ENCODE data around the gene ANKRD13D.

The ANKRD13D gene

DNA sequence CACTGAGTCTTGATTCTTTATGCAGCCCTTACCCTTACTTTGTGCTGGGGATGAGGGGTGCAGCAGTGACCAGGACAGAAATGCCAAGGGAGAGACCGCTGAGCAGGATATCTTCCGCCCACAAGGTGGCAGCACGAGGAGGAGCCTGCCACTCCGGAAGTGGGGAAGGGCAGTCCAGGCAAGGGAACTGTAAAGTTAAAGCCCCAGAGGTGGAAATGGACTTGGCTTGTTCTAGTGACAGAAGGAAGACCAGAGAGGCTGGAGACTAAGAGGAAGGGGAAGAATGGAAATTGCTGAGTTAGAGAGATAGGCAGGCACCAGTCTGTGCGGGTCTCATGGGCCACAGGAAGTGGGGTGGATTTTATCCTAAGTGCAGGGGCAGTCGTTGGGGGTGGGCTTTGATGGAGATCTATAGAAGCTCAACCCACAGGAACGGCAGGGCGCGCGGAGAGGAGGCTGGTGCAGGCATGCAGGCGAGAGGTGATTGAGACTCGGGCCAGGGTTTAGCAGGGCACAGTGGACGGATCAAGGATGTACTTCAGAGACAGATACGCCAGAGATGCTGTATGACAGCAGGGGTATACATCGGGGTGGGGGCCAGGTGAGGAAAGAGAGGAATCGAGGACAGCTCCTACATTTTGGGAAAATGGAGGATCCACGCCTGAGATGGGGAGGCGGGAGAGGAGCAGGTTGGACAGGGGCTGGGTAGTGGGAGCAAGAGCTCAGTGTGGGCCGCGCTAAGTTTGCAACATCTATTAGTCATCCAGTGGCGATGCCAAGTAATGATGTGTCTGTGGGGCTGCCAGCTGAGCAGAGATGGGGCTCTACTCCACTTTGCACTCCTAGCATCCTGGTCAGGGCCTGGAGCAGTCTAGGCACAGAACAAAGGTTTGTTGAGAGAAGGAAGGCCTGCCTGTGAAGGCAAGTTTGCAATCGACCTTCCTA lies 26.1 kb upstream of the ANKRD13D start:
- peak; percentile 84 for DNase-seq

DNA sequence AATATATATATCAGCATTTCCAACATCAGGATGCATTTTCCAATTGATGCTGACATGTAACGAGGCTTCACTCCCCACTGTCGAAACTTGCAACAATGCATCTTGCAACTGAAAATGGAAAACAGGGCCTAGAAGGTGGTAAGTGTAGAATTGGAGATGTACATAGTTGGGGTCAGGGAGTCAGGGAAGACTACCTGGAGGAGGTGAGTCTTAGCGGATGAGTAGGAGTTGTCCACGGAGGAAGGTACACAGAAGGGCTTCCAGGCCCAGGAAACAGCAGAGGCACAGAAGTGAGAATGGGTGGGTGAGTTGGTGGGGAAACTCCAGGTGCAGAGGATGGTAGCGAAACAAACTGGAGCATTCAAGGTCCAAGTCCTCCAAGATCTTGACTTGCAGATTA lies 24.8 kb upstream of the ANKRD13D start:
- no peak for DNase-seq

- DNase-seq: no peak
Measured at GRCh38 chr11:67264877-67265632, 24.0 kb upstream of the ANKRD13D start.

- peak; percentile 89 for DNase-seq
Measured at GRCh38 chr11:67265633-67266448, 23.3 kb upstream of the ANKRD13D start.

GRCh38 chr11:67266449-67267187 lies 22.5 kb upstream of the ANKRD13D start, which contains the start of gene GRK2:
GRK2 (plus strand) TSS chr11:67266473; CDS start chr11:67266700, 227 bp downstream.
- DNase-seq: peak; percentile 72

DNA sequence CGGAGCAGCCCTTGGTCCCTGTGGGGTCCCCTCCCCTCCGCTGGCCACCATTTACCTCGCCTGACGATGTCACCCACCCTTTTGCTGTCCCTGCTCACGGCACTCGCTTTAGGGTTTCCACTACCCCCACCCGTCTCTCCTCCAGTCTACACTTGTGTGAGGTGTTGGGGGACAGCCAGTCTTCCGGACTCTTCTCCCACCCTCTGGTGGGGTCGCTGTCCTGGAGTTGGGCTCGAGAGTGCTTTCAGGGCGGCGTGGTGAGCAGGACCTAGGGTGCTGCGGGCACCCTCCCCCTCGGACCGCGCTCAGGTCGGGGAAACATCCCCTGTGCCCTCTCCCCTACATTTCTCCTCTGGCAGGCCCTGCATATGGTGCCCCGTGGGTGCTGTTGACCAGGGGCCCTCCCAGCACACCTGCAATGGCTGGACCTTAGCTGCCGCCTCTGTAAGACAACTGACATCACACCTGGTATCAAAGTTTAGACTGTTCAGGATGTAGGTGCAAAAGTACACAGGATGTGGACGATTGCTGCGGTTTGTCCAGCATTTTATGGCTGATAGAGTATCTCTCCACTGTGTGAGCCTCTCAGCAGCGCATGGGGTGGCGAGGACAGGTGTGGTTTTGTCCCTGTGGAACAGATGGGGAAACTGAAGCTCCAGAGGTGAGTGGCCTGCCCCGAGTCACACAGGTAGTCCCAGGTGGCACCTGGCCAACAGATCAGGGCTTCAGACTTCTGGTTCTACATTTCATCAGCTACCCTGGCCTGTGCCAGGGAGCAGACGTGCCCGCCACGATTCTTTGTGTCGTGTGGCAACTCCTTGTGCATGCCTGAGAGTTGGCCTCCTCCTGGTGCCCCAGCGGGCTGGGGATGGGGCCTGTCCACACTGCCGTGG lies 21.7 kb upstream of the ANKRD13D start:
- DNase-seq: no peak

GRCh38 chr11:67268081-67268961 lies 20.8 kb upstream of the ANKRD13D start:
- DNase-seq: peak; percentile 92

- no peak for DNase-seq
Measured at GRCh38 chr11:67268962-67269268, 20.2 kb upstream of the ANKRD13D start.

- DNase-seq: peak; percentile 65
Measured at GRCh38 chr11:67269401-67270255, 19.5 kb upstream of the ANKRD13D start.

GRCh38 chr11:67270256-67271204 lies 18.6 kb upstream of the ANKRD13D start:
- peak; percentile 51 for DNase-seq

- DNase-seq: no peak
Measured at GRCh38 chr11:67271205-67271540, 17.9 kb upstream of the ANKRD13D start.

DNA sequence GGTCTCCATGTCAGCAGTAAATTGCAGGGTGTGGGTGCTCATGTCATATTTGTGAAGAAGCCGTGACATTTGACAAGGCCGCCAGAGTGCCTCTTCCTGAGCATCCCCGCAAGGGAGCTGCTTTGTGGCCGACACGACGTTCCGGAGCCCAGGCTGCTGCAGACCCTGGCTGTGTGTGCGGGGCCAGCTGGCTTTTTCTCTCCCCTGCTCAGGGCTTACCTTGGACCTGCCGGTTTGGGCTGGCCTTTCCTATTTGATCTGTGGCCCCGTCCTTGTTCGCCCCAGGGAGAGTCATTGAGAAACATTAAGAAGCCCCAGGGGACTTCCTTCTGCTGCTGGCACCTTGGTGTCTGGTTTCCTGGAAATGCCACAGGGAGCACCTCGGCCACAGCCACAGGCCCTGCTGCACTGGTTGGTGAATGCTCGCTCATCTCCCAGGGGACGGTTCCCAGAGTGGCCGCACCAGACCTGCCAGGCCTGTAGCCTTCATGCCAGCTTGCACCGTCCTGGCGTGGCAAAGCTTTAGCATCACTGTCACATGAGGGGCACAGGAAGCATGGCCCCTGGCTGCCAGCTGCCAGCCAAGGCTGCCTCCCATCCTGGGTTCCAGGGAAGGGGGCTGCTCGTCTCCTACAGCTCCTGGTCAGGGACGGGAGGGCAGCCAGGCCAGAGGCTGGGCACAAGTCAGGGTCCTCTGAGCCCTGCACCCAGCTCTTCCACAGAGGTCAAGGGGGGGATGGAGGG lies 17.4 kb upstream of the ANKRD13D start:
- peak; percentile 64 for DNase-seq

DNA sequence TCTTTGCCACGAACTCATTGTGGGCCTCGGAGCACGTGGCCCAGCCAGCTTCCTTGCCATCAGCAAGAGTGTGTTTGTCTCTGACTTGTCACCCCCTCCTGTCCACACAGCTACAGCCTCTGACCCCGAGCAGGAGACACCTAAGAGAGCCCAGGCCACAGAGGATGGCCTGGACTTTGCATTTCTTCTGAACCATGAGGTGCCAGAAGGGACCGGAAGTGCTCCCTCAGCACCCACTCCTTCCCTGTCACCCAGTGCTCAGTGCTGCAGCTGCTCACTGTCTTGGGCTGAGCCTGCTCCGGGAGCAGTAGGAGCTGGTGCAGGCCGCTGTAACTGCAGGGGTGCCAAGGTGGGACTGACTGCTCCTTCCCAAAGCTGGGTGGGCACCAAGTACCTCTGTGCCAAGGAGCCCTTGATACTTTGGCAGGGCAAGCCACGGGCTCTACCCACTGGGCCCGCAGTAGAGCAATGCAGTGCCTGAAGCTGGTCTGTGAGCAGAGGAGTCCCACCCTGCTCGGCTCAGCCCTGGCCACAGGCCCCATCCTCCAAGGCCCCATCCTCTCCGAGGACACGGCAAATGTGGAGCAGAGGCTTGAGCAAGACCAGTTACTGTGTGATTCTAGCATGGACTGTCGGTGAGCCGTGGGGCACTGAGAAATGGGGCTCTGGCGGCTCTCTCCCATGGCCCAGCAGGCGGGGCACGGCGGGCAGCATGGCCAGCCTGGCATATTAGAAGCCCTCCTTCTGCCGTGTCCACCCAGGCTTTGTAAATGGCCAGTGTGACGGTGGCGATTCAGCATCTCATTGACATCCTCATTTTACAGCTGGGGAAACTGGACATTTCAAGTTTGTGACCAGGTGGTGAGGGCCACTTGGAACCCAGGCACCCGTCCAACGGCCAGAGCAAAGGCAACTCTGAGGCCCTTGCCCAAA lies 16.5 kb upstream of the ANKRD13D start:
- DNase-seq: peak; percentile 51

DNA sequence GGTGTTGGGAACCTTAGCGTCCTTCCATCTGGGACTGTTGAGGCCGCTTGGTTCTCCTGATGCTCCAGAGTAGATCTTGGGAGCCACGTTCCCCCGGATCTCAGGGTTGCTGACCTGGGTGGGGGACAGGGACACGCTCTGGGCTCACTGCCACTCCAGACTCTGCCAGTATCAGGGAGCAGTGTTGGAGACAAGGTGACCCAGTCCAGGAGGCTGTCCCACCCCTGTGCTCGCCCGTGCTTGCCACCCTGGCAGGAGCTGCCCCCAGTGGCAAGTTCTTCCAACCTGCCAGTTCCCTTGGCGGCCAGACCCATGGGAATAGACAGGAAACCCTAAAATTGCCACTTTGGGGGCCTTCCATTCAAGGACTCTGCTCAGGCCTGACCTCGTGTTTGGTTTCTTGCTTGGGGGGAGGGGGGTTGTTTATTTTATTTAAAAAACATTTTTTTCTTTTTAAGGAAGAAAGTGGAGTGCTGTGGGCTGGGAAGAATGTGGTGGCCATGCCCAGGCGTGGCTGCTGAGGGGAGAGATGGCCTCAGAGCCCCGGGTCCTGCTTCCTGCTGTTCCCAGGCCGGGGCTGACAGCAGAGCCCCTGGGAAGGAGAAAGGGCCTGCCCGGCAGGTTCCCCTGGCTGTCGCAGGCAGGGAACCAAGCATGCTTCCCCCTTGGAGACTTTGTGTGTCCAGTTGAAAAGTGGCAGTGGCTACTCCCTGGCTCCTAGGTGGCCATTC lies 15.7 kb upstream of the ANKRD13D start:
- DNase-seq: no peak
